PC-9 (cell line): Measurements from ENCODE around the gene RGS7.

Source experiments
- CTCF ChIP-seq: fragments of 200-600 bp; sonication (generic); conservative IDR thresholded peaks from 2 replicates; pipeline ENCODE4 v1.6.1; 2017; ENCODE audit warnings: mixed run types, antibody characterized with exemption, mild to moderate bottlenecking, moderate library complexity
- EZH2 ChIP-seq: fragments of 200-600 bp; sonication (generic); IDR thresholded peaks from 2 replicates; pipeline ENCODE4 v1.8.0; 2017; ENCODE audit warnings: antibody characterized with exemption, low read depth

GRCh38 chr1:240808381-240808780, 548.6 kb downstream of the RGS7 start:
- TF ChIP-seq CTCF (no peak), EZH2 (no peak)
